ENCODE results near the gene APP.
"Not testable (repeated sequence)": the region's sequence is repeated elsewhere in the genome, so short reads cannot be mapped to it uniquely, and the experiment has no call there.

Gene APP

GRCh38 chr21:26020081-26020480 is 150.5 kb downstream of the APP start:
- DNase-seq (ENCODE audit: low read depth) = no peak

- no peak for DNase-seq (ENCODE audit: low read depth)
Observed at GRCh38 chr21:26019236-26019635, 151.3 kb downstream of the APP start.

- no peak for DNase-seq (ENCODE audit: low read depth)
Observed at GRCh38 chr21:26013970-26014369, 156.6 kb downstream of the APP start.

- not testable (repeated sequence) for DNase-seq (ENCODE audit: low read depth)
Observed at GRCh38 chr21:26012482-26012881, 158.1 kb downstream of the APP start.

GRCh38 chr21:26011292-26011940 is 159.2 kb downstream of the APP start:
- no peak for DNase-seq (ENCODE audit: low read depth)

- DNase-seq (ENCODE audit: low read depth) = no peak
Observed at GRCh38 chr21:26007951-26008498, 162.5 kb downstream of the APP start.

GRCh38 chr21:26005464-26005863 is 165.1 kb downstream of the APP start:
- no peak for DNase-seq (ENCODE audit: low read depth)

- no peak for DNase-seq (ENCODE audit: low read depth)
Observed at GRCh38 chr21:26003404-26003803, 167.2 kb downstream of the APP start.

GRCh38 chr21:26001356-26001755 is 169.2 kb downstream of the APP start:
- no peak for DNase-seq (ENCODE audit: low read depth)

- no peak for DNase-seq (ENCODE audit: low read depth)
Observed at GRCh38 chr21:25999921-26000582, 170.5 kb downstream of the APP start.

- no peak for DNase-seq (ENCODE audit: low read depth)
Observed at GRCh38 chr21:25997788-25998611, 172.6 kb downstream of the APP start.

GRCh38 chr21:25995278-25995677 is 175.3 kb downstream of the APP start:
- no peak for DNase-seq (ENCODE audit: low read depth)

GRCh38 chr21:25994758-25995163 is 175.8 kb downstream of the APP start:
- DNase-seq (ENCODE audit: low read depth) = no peak

GRCh38 chr21:25988738-25989137 is 181.8 kb downstream of the APP start:
- no peak for DNase-seq (ENCODE audit: low read depth)

GRCh38 chr21:25987531-25987930 is 183.0 kb downstream of the APP start:
- no peak for DNase-seq (ENCODE audit: low read depth)

GRCh38 chr21:25986928-25987327 is 183.6 kb downstream of the APP start:
- DNase-seq (ENCODE audit: low read depth) = no peak

- no peak for DNase-seq (ENCODE audit: low read depth)
Observed at GRCh38 chr21:25985990-25986389, 184.6 kb downstream of the APP start.

GRCh38 chr21:25984538-25984937 is 186.0 kb downstream of the APP start:
- no peak for DNase-seq (ENCODE audit: low read depth)

GRCh38 chr21:25983745-25984144 is 186.8 kb downstream of the APP start:
- DNase-seq (ENCODE audit: low read depth) = no peak

GRCh38 chr21:25980710-25981109 is 189.9 kb downstream of the APP start:
- no peak for DNase-seq (ENCODE audit: low read depth)

- no peak for DNase-seq (ENCODE audit: low read depth)
Observed at GRCh38 chr21:25979845-25980616, 190.5 kb downstream of the APP start.

GRCh38 chr21:25977068-25977611 is 193.4 kb downstream of the APP start:
- DNase-seq (ENCODE audit: low read depth) = no peak

Data from HS-5 (cell line).